HepG2 (cell line): ENCODE results near the gene GRK4. TPM values are rescaled to one million over a fixed set of nuclear protein-coding genes. Genes with fewer than 3 reads are reported as not detected.
A peak's percentile ranks its signal among the peaks of the same experiment; 100 is the strongest.

Source experiments
- ASH2L ChIP-seq: fragments of 300-600, 200-600 bp; sonication (generic); IDR thresholded peaks from 2 replicates; pipeline ENCODE4 v1.7.0; 2017; ENCODE audit warnings: low read depth, mild to moderate bottlenecking, moderate library complexity, mixed read lengths, low read length; ENCODE audit not compliant: insufficient read length
- E2F1 ChIP-seq: sonication (generic); formaldehyde crosslinking; IDR thresholded peaks from 2 replicates; pipeline ENCODE4 v1.5.0; 2020; ENCODE audit warnings: missing genetic modification reagents
- ETV5 ChIP-seq: IDR thresholded peaks from 2 replicates; pipeline ENCODE4 v1.6.1; 2018; ENCODE audit warnings: missing biosample characterization, missing genetic modification reagents, inconsistent platforms, borderline replicate concordance
- LRRFIP1 ChIP-seq: sonication (generic); formaldehyde crosslinking; conservative IDR thresholded peaks from 2 replicates; pipeline ENCODE4 v1.4.0; 2020; ENCODE audit warnings: missing genetic modification reagents
- MLXIP ChIP-seq: sonication (generic); formaldehyde crosslinking; IDR thresholded peaks from 2 replicates; pipeline ENCODE4 v1.9.0; 2021; ENCODE audit warnings: missing genetic modification reagents, borderline replicate concordance
- MTA1 ChIP-seq: sonication (generic); formaldehyde crosslinking; IDR thresholded peaks from 2 replicates; pipeline ENCODE4 v1.4.0; 2020; ENCODE audit warnings: missing genetic modification reagents, mild to moderate bottlenecking, borderline replicate concordance
- PCBP1 ChIP-seq: fragments of 200-400 bp; formaldehyde crosslinking; IDR thresholded peaks from 2 replicates; pipeline ENCODE4 v1.6.1; 2017; ENCODE audit warnings: mild to moderate bottlenecking, low read depth, low read length, borderline replicate concordance
- SIX4 ChIP-seq: sonication (generic); formaldehyde crosslinking; IDR thresholded peaks from 2 replicates; pipeline ENCODE4 v1.4.0; 2020; ENCODE audit warnings: missing genetic modification reagents
- U2AF2 ChIP-seq: fragments of 200-400 bp; formaldehyde crosslinking; IDR thresholded peaks from 2 replicates; pipeline ENCODE4 v1.6.1; 2017; ENCODE audit warnings: low read depth, mild to moderate bottlenecking, low read length
- ZNF563 ChIP-seq: sonication (generic); formaldehyde crosslinking; IDR thresholded peaks from 2 replicates; pipeline ENCODE4 v1.8.0; 2022; ENCODE audit warnings: mild to moderate bottlenecking, moderate library complexity, missing genetic modification reagents
- ZSCAN12 ChIP-seq: sonication (generic); formaldehyde crosslinking; IDR thresholded peaks from 2 replicates; pipeline ENCODE4 v1.9.0; 2021; ENCODE audit warnings: mild to moderate bottlenecking, missing genetic modification reagents
- polyA plus RNA-seq, 8 experiments: library from polyadenylated mRNA; depleted of rRNA in 3 of 8; stranded (reverse) in 7 of 8; unstranded in 1 of 8; fragments of >200 nt; fragmentation: Illumina TruSeq in 4 of 8; extraction: Trizol in 4 of 8; gene quantifications; 2 replicates each; pipeline versions ENCODE4 v1.2.1 to v1.2.3, GENCODE V29; 2011 to 2016; ENCODE audit warnings: low read depth in 4 of 8, missing spikeins in 1 of 8, mixed read lengths in 1 of 8; ENCODE audit not compliant: insufficient read depth in 1 of 8
- total RNA-seq, 5 experiments: library from RNA; depleted of rRNA; stranded (reverse); fragments of >200 nt; fragmentation: Illumina TruSeq; extraction: Trizol; gene quantifications; 2 replicates each; pipeline ENCODE4 v1.2.3, GENCODE V29; 2016; ENCODE audit warnings: low read depth in 1 of 5
- TF ChIP-seq, protein P1 (sequence below): sonication (generic); formaldehyde crosslinking; IDR thresholded peaks from 2 replicates; pipeline ENCODE4 v1.4.0; 2020; ENCODE audit warnings: missing genetic modification reagents, mild to moderate bottlenecking, borderline replicate concordance
- TF ChIP-seq, protein P2 (sequence below): sonication (generic); formaldehyde crosslinking; IDR thresholded peaks from 2 replicates; pipeline ENCODE4 v1.8.1; 2022; ENCODE audit warnings: low read depth, mild to moderate bottlenecking, missing genetic modification reagents

The GRK4 gene
- total and polyA plus RNA-seq, 2 of the 13 experiments (the other 11 are each of a cell fraction or from before 2014, with no cell fraction given), result 1.8 to 2.0 TPM

GRCh38 chr4:3073158-3074077 lies 110.0 kb downstream of the GRK4 start (continued):
- TF ChIP-seq MLXIP (CRISPR knock-in tag) (no peak), U2AF2 (no peak), E2F1 (CRISPR knock-in tag) (peak; percentile 68), ASH2L (peak; percentile 19), SIX4 (CRISPR knock-in tag) (no peak), ZNF563 (CRISPR knock-in tag) (no peak; the same call in 1 of the 2 replicates), ZSCAN12 (CRISPR knock-in tag) (no peak), ETV5 (CRISPR knock-in tag) (peak; percentile 32; the same call in 1 of the 2 replicates), LRRFIP1 (CRISPR knock-in tag) (no peak), MTA1 (CRISPR knock-in tag) (peak; percentile 63; the same call in 1 of the 2 replicates), PCBP1 (peak; percentile 50; the same call in 1 of the 2 replicates)
- TF ChIP-seq, protein P1, sequence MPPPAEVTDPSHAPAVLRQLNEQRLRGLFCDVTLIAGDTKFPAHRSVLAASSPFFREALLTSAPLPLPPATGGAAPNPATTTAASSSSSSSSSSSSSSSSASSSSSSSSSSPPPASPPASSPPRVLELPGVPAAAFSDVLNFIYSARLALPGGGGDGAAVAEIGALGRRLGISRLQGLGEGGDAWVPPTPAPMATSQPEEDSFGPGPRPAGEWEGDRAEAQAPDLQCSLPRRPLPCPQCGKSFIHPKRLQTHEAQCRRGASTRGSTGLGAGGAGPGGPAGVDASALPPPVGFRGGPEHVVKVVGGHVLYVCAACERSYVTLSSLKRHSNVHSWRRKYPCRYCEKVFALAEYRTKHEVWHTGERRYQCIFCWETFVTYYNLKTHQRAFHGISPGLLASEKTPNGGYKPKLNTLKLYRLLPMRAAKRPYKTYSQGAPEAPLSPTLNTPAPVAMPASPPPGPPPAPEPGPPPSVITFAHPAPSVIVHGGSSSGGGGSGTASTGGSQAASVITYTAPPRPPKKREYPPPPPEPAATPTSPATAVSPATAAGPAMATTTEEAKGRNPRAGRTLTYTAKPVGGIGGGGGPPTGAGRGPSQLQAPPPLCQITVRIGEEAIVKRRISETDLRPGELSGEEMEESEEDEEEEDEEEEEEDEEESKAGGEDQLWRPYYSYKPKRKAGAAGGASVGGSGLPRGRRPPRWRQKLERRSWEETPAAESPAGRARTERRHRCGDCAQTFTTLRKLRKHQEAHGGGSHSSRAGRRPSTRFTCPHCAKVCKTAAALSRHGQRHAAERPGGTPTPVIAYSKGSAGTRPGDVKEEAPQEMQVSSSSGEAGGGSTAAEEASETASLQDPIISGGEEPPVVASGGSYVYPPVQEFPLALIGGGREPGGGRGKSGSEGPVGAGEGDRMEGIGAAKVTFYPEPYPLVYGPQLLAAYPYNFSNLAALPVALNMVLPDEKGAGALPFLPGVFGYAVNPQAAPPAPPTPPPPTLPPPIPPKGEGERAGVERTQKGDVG (CRISPR knock-in tag), result no peak
- TF ChIP-seq, protein P2, sequence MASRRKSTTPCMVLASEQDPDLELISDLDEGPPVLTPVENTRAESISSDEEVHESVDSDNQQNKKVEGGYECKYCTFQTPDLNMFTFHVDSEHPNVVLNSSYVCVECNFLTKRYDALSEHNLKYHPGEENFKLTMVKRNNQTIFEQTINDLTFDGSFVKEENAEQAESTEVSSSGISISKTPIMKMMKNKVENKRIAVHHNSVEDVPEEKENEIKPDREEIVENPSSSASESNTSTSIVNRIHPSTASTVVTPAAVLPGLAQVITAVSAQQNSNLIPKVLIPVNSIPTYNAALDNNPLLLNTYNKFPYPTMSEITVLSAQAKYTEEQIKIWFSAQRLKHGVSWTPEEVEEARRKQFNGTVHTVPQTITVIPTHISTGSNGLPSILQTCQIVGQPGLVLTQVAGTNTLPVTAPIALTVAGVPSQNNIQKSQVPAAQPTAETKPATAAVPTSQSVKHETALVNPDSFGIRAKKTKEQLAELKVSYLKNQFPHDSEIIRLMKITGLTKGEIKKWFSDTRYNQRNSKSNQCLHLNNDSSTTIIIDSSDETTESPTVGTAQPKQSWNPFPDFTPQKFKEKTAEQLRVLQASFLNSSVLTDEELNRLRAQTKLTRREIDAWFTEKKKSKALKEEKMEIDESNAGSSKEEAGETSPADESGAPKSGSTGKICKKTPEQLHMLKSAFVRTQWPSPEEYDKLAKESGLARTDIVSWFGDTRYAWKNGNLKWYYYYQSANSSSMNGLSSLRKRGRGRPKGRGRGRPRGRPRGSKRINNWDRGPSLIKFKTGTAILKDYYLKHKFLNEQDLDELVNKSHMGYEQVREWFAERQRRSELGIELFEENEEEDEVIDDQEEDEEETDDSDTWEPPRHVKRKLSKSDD (CRISPR knock-in tag), result 0 out of 2 replicates have a peak, but pooled peaks have one; percentile 5
